ENCODE data around the gene PLCB2.

PLCB2 gene

DNA sequence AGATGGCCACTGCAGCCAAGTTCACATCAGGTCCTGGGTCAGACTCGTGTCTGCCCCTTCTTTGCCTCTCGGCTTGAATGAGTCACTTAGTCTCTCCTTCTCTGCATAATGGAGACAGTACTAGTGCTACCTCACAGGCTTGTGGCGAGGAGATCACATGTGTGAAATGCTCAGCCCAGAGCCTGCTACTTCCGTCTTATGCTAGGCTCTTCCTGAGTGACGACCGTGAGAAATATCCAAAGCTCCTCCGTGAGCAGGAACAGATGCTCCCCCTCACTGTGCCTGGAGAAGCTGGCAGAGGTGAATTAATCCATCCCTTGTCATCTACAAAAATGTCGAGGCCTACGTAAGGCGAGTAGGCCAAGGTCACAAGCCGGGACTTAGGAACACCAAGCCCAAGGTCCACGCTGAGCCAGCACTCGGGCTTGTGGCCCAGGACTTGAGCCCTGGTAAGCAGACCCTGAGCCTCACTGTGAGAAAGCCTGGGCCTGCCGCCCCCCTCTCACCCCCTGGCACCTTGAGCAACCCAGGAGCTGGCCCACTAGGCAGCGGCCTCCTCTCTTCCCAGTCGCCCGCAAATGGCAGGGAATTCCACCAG is 51.0 kb downstream of the PLCB2 start (continued):
- TF ChIP-seq, protein P1, sequence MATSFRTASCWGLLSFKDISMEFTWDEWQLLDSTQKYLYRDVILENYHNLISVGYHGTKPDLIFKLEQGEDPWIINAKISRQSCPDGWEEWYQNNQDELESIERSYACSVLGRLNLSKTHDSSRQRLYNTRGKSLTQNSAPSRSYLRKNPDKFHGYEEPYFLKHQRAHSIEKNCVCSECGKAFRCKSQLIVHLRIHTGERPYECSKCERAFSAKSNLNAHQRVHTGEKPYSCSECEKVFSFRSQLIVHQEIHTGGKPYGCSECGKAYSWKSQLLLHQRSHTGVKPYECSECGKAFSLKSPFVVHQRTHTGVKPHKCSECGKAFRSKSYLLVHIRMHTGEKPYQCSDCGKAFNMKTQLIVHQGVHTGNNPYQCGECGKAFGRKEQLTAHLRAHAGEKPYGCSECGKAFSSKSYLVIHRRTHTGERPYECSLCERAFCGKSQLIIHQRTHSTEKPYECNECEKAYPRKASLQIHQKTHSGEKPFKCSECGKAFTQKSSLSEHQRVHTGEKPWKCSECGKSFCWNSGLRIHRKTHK (tag by site-specific recombination; IDR thresholded peaks at IDR 0.05): no peak
- TF ChIP-seq ZEB2 (tag by site-specific recombination; IDR thresholded peaks at IDR 0.05) (no peak), SCRT1 (tag by site-specific recombination; IDR thresholded peaks at IDR 0.05; ENCODE audit: borderline replicate concordance) (no peak), ZNF670 (tag by site-specific recombination; IDR thresholded peaks at IDR 0.05; ENCODE audit: low read depth) (no peak)
- TF ChIP-seq, protein P2, sequence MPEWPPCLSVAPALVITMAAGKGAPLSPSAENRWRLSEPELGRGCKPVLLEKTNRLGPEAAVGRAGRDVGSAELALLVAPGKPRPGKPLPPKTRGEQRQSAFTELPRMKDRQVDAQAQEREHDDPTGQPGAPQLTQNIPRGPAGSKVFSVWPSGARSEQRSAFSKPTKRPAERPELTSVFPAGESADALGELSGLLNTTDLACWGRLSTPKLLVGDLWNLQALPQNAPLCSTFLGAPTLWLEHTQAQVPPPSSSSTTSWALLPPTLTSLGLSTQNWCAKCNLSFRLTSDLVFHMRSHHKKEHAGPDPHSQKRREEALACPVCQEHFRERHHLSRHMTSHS (tag by site-specific recombination; IDR thresholded peaks at IDR 0.05): no peak

DNA sequence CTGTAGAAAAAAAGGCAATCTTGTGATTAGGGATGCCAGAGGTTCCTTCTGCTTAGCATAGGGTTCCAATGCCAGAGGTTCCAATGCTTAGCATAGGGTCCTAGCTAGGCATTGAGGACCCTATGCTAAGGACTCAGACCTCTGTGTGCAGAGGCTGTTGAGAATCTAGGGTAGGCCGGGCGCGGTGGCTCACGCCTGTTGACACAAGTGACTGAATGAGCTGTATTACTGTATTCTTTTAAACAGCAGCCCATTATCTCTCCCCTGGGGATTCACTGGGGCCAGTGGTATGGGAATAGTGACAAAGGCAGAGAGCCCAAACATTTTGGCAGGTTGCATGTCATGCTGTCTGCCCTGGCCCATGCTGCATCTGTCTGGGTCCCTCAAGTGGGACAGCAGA is 52.7 kb downstream of the PLCB2 start:
- no peak overlapping the region for H3K4me3 ChIP-seq (ENCODE audit: low read depth, low read length)
- ChIA-PET POLR2A (interaction anchor here (2.1 kb wide), 1 partner anchor 16 kb away, joined by 6 read pairs; the partner anchor contains the start of gene PAK6), CTCF (interaction anchor here (0.7 to 2.4 kb wide), 4 partner anchors 10 to 24 kb away, joined by 3 to 18 read pairs (median 3); no protein-coding TSS in a partner anchor)
- H3K9me3 ChIP-seq (ENCODE audit: control insufficient read depth, insufficient read depth, low read depth, low read length): no peaks in the 10 kb centered on the region
- no peaks in the 10 kb centered on the region for H3K36me3 ChIP-seq (ENCODE audit: control insufficient read depth in 2 of 2, insufficient read depth in 1 of 2, low read length in 2 of 2)
- no peaks in the 10 kb centered on the region for H3K4me1 ChIP-seq (ENCODE audit: control insufficient read depth, insufficient read depth, low read length)
- peak; percentile 59 for TF ChIP-seq OSR2 (tag by site-specific recombination; IDR thresholded peaks at IDR 0.05)
- TF ChIP-seq GLIS2 (tag by site-specific recombination; IDR thresholded peaks at IDR 0.05): no peak
- 0 out of 2 replicates have a peak, but pooled peaks have one; percentile 19 for TF ChIP-seq KLF1 (tag by site-specific recombination; IDR thresholded peaks at IDR 0.05)
- TF ChIP-seq, protein P3, sequence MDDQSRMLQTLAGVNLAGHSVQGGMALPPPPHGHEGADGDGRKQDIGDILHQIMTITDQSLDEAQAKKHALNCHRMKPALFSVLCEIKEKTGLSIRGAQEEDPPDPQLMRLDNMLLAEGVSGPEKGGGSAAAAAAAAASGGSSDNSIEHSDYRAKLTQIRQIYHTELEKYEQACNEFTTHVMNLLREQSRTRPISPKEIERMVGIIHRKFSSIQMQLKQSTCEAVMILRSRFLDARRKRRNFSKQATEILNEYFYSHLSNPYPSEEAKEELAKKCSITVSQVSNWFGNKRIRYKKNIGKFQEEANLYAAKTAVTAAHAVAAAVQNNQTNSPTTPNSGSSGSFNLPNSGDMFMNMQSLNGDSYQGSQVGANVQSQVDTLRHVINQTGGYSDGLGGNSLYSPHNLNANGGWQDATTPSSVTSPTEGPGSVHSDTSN (CRISPR knock-in tag; IDR thresholded peaks at IDR 0.05): no peak
- peak; percentile 26; the same call in 1 of the 2 replicates for TF ChIP-seq SCRT2 (tag by site-specific recombination; IDR thresholded peaks at IDR 0.05)
- H3K27ac ChIP-seq (ENCODE audit: extremely low read depth, low read depth, low read length): no peak overlapping the region

DNA sequence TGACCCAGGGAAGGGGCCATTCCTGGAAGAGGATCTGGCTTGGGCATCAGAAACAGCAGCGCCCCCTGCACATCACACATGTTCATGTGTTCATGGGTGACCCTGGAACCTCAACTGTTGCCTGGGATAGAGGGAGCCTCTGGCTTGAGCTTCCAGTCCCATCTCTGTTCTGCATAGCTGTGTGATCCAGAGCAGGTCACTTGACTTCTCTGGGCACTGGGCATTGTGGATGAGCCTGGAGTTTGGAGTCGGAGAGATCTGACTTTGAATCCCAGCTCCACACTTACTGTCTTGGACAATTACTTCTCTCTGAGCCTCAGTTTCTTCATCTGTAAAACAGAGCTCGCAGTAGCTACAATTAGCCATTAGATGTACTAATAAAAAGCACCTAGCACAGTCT is 53.3 kb downstream of the PLCB2 start:
- no peak for TF ChIP-seq ZNF239 (tag by site-specific recombination; IDR thresholded peaks at IDR 0.05)
- TF ChIP-seq RBAK (tag by site-specific recombination; IDR thresholded peaks at IDR 0.05): no peak
- no peak for TF ChIP-seq ZNF404 (tag by site-specific recombination; IDR thresholded peaks at IDR 0.05)
- TF ChIP-seq, protein P4, sequence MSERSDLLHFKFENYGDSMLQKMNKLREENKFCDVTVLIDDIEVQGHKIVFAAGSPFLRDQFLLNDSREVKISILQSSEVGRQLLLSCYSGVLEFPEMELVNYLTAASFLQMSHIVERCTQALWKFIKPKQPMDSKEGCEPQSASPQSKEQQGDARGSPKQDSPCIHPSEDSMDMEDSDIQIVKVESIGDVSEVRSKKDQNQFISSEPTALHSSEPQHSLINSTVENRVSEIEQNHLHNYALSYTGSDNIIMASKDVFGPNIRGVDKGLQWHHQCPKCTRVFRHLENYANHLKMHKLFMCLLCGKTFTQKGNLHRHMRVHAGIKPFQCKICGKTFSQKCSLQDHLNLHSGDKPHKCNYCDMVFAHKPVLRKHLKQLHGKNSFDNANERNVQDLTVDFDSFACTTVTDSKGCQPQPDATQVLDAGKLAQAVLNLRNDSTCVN (tag by site-specific recombination; optimal IDR thresholded peaks at IDR 0.05): no peak
- TF ChIP-seq KLF9 (tag by site-specific recombination; IDR thresholded peaks at IDR 0.05; ENCODE audit: low read depth): no peak
- TF ChIP-seq ZNF768 (tag by site-specific recombination; IDR thresholded peaks at IDR 0.05): peak; percentile 78
- Histone ChIP-seq H3K4me1 (ENCODE audit: control insufficient read depth, insufficient read depth, low read length) (peaks cover 3% of the 10 kb centered on the region; the same call in 1 of the 2 replicates), H3K9me3 (ENCODE audit: control insufficient read depth, insufficient read depth, low read depth, low read length) (no peaks in the 10 kb centered on the region), H3K36me3 (ENCODE audit: control insufficient read depth in 2 of 2, insufficient read depth in 1 of 2, low read length in 2 of 2) (no peaks in the 10 kb centered on the region), H3K27ac (ENCODE audit: extremely low read depth, low read depth, low read length) (no peak overlapping the region), H3K4me3 (ENCODE audit: low read depth, low read length) (no peak overlapping the region)
- ChIA-PET CTCF (interaction anchor here (0.6 to 2.4 kb wide), 5 partner anchors 10 to 74 kb away, joined by 3 to 18 read pairs (median 3); no protein-coding TSS in a partner anchor), POLR2A (interaction anchor here (2.1 kb wide), 1 partner anchor 15 kb away, joined by 6 read pairs; the partner anchor contains the start of gene PAK6)
